Heart left ventricle (tissue), 13 donors: ENCODE data around the gene CISH.

Experiments used
- POLR2A ChIP-seq, 2 donors: fragments of 450-650 bp; IDR thresholded peaks; one replicate each; pipeline ENCODE4 v1.6.1; 2017; ENCODE audit warnings: antibody characterized with exemption in 2 of 2, mild to moderate bottlenecking in 2 of 2, moderate library complexity in 2 of 2
- TF ChIP-seq, protein P1 (sequence below), 12 donors: fragments of 200-600 bp; sonication (generic) in 4 of 12; IDR thresholded peaks; one replicate each; pipeline versions ENCODE4 v1.5.0 to v1.8.0; 2018 to 2022; ENCODE audit warnings: antibody characterized with exemption in 12 of 12, mild to moderate bottlenecking in 5 of 12
- donor health status: ischemic (EF 13 %, LVEDD 7.1; RV severe dilation, severe dysfunction).
- donor health status: DM: no; HTN: yes; CAD: no.
- donor health status: DM: no; HTN: no; CAD: no.
- donor health status: ischemic (EF 25% LVEDD 6.9; RV normal size, moderate dysfunction).
- donor health status: ischemic (EF 25% LVEDD 5.7; RV mildly dilated, moderate dysfunction).
- donor health status: ischemic (EF 35%, LVEDD 5.7; RV mildly dilated, moderate dysfunction).
- donor health status: nonischemic (EF 11% LVEDD 7.7; RV severe dilation, severe dysfunction).
- donor health status: DM: yes; HTN: yes; CAD: no.
- donor health status: PGD.
- donor health status: ischemic (EF 29% LVEDD 5.4; RV normal size, mild dysfunction).
- donor health status: nonischemic (EF 23%, LVEDD 6.1; RV moderate dilation, normal function).

DNA sequence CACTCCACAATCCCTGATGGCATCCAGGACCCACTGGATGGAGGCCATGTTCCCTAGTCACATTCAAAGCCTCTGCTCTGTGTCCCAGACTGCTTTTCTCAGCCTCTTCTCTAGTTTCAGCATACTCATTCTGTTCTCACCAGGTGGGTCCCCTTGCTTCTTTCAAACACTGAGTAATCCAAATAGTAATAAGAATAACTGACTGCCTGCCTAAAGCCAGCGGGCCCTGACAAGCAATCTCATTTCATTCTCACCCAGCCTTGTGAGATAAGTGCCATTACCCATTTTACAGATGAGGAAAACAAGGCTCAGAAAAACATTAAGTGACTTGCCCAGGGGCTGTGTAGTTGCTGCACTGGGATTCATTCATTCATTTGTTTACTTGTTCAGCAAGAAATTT is 30.8 kb upstream of the CISH start:
- TF ChIP-seq, protein P1, sequence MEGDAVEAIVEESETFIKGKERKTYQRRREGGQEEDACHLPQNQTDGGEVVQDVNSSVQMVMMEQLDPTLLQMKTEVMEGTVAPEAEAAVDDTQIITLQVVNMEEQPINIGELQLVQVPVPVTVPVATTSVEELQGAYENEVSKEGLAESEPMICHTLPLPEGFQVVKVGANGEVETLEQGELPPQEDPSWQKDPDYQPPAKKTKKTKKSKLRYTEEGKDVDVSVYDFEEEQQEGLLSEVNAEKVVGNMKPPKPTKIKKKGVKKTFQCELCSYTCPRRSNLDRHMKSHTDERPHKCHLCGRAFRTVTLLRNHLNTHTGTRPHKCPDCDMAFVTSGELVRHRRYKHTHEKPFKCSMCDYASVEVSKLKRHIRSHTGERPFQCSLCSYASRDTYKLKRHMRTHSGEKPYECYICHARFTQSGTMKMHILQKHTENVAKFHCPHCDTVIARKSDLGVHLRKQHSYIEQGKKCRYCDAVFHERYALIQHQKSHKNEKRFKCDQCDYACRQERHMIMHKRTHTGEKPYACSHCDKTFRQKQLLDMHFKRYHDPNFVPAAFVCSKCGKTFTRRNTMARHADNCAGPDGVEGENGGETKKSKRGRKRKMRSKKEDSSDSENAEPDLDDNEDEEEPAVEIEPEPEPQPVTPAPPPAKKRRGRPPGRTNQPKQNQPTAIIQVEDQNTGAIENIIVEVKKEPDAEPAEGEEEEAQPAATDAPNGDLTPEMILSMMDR (IDR thresholded peaks at IDR 0.05): no peak
- TF ChIP-seq POLR2A (IDR thresholded peaks at IDR 0.05): no peak
